T-helper 17 cell (primary cell): ENCODE data around the gene PRKAG1. TPM values are rescaled to one million over a fixed set of nuclear protein-coding genes. Genes with fewer than 3 reads are reported as not detected.

Source experiments
- ATAC-seq: fragments of 150-1000 bp; cut with Tn5 transposase; 2 replicates; pipeline ENCODE4 v1.10.0; 2021; ENCODE audit warnings: mild to moderate bottlenecking, moderate library complexity
- DNase-seq, 3 donors: peaks; one replicate each; pipeline versions ENCODE4 v3.0.0 to v3.0.0-alpha.2; 2020 to 2021
- H3K9me3 ChIP-seq: one replicate; pipeline ENCODE4 v1.7.0; 2013; ENCODE audit warnings: low read length, mild to moderate bottlenecking; ENCODE audit not compliant: control insufficient read depth, poor library complexity, severe bottlenecking
- H3K27ac Mint-ChIP-seq: one replicate; pipeline ENCODE4 v1.8.0; 2022; ENCODE audit warnings: mild to moderate bottlenecking, moderate library complexity, mixed read lengths
- H3K27me3 Mint-ChIP-seq: one replicate; pipeline ENCODE4 v1.8.0; 2022; ENCODE audit warnings: mixed read lengths
- H3K36me3 Mint-ChIP-seq: one replicate; pipeline ENCODE4 v1.8.0; 2022; ENCODE audit warnings: low read depth, mixed read lengths
- H3K4me1 Mint-ChIP-seq: one replicate; pipeline ENCODE4 v1.8.0; 2022; ENCODE audit warnings: mild to moderate bottlenecking, mixed read lengths
- H3K4me3 Mint-ChIP-seq: one replicate; pipeline ENCODE4 v1.8.0; 2022; ENCODE audit warnings: mild to moderate bottlenecking, moderate library complexity, mixed read lengths
- total RNA-seq, 4 donors: library from RNA in 2 of 4; stranded (reverse) in 2 of 4; gene quantifications; one replicate each; pipeline ENCODE4 v1.2.3 and lab custom pipeline; 2022 to 2026

Gene PRKAG1
- total RNA-seq, 2 donors from 2014 or later: 41.4 to 47.7 TPM

- H3K27ac Mint-ChIP-seq: peak overlapping the region; percentile 90
- DNase-seq (no peak), ATAC-seq (no peak)
- peaks cover 50% of the 10 kb centered on the region for H3K27me3 Mint-ChIP-seq
- no peaks in the 10 kb centered on the region for H3K9me3 ChIP-seq
- no peak overlapping the region for H3K4me3 Mint-ChIP-seq
- peaks cover 13% of the 10 kb centered on the region for H3K36me3 Mint-ChIP-seq
- H3K4me1 Mint-ChIP-seq: peaks cover 30% of the 10 kb centered on the region
Observed at GRCh38 chr12:48973941-48974673, 44.5 kb downstream of the PRKAG1 start.

DNA sequence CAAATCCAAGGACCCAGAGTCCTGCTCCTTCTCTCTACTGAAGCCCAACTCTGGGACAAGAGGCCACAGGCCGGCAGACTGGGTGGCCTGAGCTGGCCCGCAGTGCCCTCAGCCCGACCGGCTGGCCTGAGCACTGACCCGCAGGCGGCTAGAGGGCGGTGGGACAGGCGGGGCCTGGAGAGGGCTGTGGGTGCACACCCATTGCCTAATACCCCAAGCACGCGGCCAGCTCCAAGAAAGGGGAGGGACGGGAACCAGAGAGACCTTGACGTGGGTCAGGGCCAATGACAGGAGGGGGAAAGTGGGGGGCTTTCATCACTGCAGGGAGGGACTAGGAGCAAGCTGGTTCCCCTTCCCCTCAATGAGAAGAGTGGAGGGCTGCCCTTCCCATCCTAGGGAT, 45.0 kb downstream of the PRKAG1 start:
- Mint-ChIP-seq H3K4me1 (peaks cover 29% of the 10 kb centered on the region), H3K27me3 (peaks cover 50% of the 10 kb centered on the region), H3K4me3 (no peak overlapping the region), H3K36me3 (peaks cover 13% of the 10 kb centered on the region), H3K27ac (no peak overlapping the region)
- DNase-seq (no peak), ATAC-seq (no peak)
- H3K9me3 ChIP-seq: no peaks in the 10 kb centered on the region

GRCh38 chr12:48972952-48973483, 45.6 kb downstream of the PRKAG1 start:
- Mint-ChIP-seq H3K27me3 (peaks cover 50% of the 10 kb centered on the region), H3K27ac (no peak overlapping the region), H3K36me3 (peaks cover 13% of the 10 kb centered on the region), H3K4me1 (peaks cover 29% of the 10 kb centered on the region), H3K4me3 (no peak overlapping the region)
- DNase-seq (no peak), ATAC-seq (no peak)
- H3K9me3 ChIP-seq: no peaks in the 10 kb centered on the region

- H3K9me3 ChIP-seq: no peaks in the 10 kb centered on the region
- Mint-ChIP-seq H3K4me1 (peaks cover 23% of the 10 kb centered on the region), H3K27me3 (peaks cover 46% of the 10 kb centered on the region), H3K4me3 (peak overlapping the region; percentile 90), H3K36me3 (peaks cover 13% of the 10 kb centered on the region), H3K27ac (peak overlapping the region; percentile 67)
- ATAC-seq (no peak), DNase-seq (no peak)
Observed at GRCh38 chr12:48972213-48972951, 46.2 kb downstream of the PRKAG1 start.

- H3K36me3 Mint-ChIP-seq: peaks cover 13% of the 10 kb centered on the region
- no peak for ATAC-seq
- no peak for DNase-seq
- H3K9me3 ChIP-seq: no peaks in the 10 kb centered on the region
- H3K4me3 Mint-ChIP-seq: peak overlapping the region; percentile 90
- H3K27me3 Mint-ChIP-seq: peaks cover 42% of the 10 kb centered on the region
- peaks cover 20% of the 10 kb centered on the region for H3K4me1 Mint-ChIP-seq
- peak overlapping the region; percentile 67 for H3K27ac Mint-ChIP-seq
Observed at GRCh38 chr12:48970702-48971334, 47.8 kb downstream of the PRKAG1 start.

DNA sequence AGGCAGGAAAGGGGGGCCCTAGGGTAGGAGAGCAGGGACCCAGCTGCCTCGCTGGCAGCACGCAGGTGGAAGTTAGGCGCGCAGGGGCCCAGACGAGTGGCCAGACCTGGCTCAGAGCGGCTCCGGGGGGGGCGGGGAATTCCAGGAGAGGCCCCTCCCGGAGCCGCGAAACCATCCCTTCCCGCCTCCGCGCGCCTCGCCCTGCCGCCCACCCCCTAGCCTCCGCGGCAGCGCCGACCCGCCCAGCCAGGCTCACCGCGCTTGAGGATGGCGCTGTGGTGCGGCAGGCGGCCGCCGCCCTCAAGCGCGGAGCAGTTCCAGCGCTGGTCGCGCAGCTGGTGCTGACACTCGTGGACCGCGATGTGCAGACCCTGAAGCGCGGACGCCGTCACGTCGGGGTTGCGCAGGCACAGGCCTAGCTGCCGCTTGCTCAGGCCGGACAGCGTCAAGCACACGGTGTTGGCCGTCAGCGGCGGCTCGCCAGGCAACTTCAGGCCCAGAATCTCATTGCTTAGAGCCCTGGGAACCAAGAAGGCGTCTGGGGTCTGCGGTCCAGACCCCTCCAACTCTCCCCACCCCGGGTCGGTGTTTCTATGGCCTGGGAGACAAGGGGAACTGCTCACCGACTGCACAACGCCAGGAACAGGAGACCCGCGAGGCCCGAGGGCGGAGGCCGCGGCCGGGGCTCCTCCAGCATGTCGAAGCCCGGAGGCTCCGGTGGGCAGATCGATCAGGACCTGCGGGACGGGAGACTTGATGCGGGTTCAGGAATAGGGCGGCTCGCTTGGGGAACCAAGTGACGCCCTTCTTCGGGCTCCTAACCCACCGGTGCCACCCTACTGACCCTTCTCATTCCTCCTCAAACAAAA, 48.5 kb downstream of the PRKAG1 start:
- no peaks in the 10 kb centered on the region for H3K9me3 ChIP-seq
- DNase-seq (peak in 2 of 3 donors; percentile 40 to 41), ATAC-seq (peak; percentile 80)
- peak overlapping the region; percentile 90 for H3K4me3 Mint-ChIP-seq
- H3K27me3 Mint-ChIP-seq: peaks cover 37% of the 10 kb centered on the region
- peaks cover 12% of the 10 kb centered on the region for H3K36me3 Mint-ChIP-seq
- H3K27ac Mint-ChIP-seq: no peak overlapping the region
- H3K4me1 Mint-ChIP-seq: peaks cover 20% of the 10 kb centered on the region

DNA sequence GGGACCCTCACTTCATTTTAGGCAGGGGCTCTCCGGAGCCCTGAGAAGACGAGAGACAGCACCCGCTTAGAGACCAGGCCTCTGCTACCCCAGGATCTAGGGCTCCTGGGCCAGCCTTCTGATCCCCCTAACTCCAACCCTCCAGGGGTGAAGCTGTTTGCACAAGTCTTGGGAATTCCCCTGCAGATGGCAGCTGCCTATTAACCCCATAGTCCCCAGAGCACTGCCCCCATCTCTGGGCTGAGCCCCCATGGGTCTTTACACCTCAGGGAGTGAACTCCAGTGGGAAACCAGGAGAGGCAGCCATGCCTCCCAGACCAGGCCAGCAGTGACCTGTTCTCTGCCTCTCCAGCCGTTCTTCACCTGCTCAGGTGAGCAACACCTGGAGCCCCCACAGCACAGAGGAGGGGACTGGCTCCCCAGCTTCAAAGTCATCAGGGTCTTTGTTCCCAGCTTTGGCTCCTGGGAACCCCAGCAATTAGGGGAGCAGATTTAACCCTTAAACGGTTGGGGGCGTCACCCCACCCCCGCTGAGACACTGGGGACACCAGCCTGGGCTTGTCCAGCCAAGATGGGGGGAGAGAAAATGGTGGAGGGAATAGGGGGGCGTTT, 49.3 kb downstream of the PRKAG1 start:
- peak overlapping the region; percentile 28 for H3K4me3 Mint-ChIP-seq
- no peak for DNase-seq
- H3K36me3 Mint-ChIP-seq: peaks cover 9% of the 10 kb centered on the region
- no peaks in the 10 kb centered on the region for H3K9me3 ChIP-seq
- H3K27ac Mint-ChIP-seq: no peak overlapping the region
- peaks cover 17% of the 10 kb centered on the region for H3K4me1 Mint-ChIP-seq
- peaks cover 29% of the 10 kb centered on the region for H3K27me3 Mint-ChIP-seq
- no peak for ATAC-seq

- no peak for DNase-seq
- Mint-ChIP-seq H3K36me3 (peaks cover 9% of the 10 kb centered on the region), H3K4me3 (no peak overlapping the region), H3K27ac (no peak overlapping the region), H3K27me3 (peaks cover 26% of the 10 kb centered on the region), H3K4me1 (peaks cover 17% of the 10 kb centered on the region)
- ATAC-seq: no peak
- no peaks in the 10 kb centered on the region for H3K9me3 ChIP-seq
Observed at GRCh38 chr12:48968467-48968866, 50.1 kb downstream of the PRKAG1 start.

DNA sequence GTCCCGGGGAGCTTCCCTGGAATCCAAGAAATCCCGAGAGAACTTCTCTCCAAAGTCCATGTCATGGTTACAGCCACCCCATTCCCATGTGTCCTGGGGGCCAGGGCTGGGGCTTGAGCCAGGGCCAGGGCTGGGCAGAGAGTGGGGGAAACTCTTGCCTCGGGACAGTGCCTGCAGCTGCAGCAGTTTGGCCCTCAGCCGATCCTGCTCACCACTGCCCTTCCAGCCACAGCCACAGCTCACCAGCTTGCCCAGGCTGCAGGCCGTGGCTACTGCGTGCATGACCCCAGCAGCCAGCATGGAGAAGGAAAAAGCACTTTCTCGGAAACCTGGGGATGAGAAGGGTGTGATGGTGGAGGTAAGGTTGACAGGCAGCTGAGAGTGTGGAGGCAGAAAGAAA, 50.6 kb downstream of the PRKAG1 start:
- no peak overlapping the region for H3K27ac Mint-ChIP-seq
- no peak overlapping the region for H3K4me3 Mint-ChIP-seq
- H3K27me3 Mint-ChIP-seq: peaks cover 26% of the 10 kb centered on the region
- peaks cover 9% of the 10 kb centered on the region for H3K36me3 Mint-ChIP-seq
- peaks cover 17% of the 10 kb centered on the region for H3K4me1 Mint-ChIP-seq
- ATAC-seq (no peak), DNase-seq (no peak)
- H3K9me3 ChIP-seq: no peaks in the 10 kb centered on the region

GRCh38 chr12:48966177-48966895, 52.2 kb downstream of the PRKAG1 start:
- DNase-seq: no peak
- Mint-ChIP-seq H3K4me3 (no peak overlapping the region), H3K36me3 (peaks cover 5% of the 10 kb centered on the region), H3K4me1 (peaks cover 11% of the 10 kb centered on the region), H3K27me3 (peaks cover 9% of the 10 kb centered on the region), H3K27ac (no peak overlapping the region)
- H3K9me3 ChIP-seq: no peaks in the 10 kb centered on the region
- ATAC-seq: no peak

GRCh38 chr12:48965298-48965838, 53.2 kb downstream of the PRKAG1 start:
- ATAC-seq: no peak

More at GRCh38 chr12:48965298-48965838, 53.2 kb downstream of the PRKAG1 start:
- no peaks in the 10 kb centered on the region for H3K36me3 Mint-ChIP-seq
- no peak for DNase-seq
- peaks cover 4% of the 10 kb centered on the region for H3K4me1 Mint-ChIP-seq
- no peak overlapping the region for H3K4me3 Mint-ChIP-seq
- H3K27ac Mint-ChIP-seq: no peak overlapping the region
- no peaks in the 10 kb centered on the region for H3K9me3 ChIP-seq
- H3K27me3 Mint-ChIP-seq: peaks cover 6% of the 10 kb centered on the region
